Inferior parietal cortex (tissue), 1 donor: ENCODE measurements around the gene CYGB.
"Not testable (repeated sequence)": the region's sequence is repeated elsewhere in the genome, so short reads cannot be mapped to it uniquely, and the experiment has no call there.

Experiments
- DNase-seq: peaks from one replicate; pipeline ENCODE4 v3.0.0-alpha.2; 2016; ENCODE audit errors: extremely low spot score

The CYGB gene

DNA sequence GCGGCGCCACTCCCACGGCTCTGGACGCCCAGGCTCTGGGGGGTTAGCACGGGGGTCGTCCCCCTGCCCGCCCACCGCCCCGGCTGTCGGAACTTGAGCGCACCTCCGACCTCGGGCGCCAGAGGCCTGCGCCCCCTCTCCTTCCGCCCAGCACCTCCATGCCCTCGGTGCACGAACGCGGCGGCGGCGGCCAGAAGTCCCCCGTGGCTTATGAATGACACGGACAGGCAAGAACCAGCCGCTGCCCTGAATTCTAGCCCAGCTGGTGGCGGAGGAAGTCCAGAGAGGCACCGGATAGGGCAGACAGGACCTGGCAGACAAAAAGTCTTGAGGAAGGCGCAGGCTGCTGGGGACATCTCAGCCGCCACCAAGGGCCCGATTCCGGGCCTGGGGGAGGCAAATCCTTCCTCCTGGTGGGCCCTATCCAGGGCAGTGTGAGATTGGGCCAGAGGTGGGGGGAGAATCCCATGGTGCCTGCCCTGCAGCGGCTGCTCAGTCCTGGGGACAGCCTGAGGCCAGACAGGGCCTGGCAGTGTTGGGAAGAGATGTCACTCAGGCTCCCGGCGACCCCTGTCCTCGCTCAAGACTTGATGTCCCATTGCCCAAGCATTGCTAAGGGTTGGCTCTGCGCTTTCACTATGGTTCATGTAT is 897 bp upstream of the CYGB start:
- DNase-seq = no peak

DNA sequence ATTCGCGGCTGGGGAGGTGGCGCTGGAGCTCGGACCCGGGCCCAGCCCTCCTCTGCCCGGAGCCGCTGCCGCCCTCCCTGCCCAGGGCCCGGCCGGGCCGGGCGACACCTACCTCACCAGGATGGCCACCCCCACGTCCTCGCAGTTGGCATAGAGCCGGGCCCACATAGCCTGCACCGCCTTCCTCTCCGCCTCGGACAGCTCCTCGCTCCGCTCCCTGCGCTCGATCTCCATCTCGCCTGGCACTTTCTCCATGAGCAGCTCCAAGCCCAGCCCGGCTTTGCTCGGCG is 276 bp downstream of the CYGB start:
- DNase-seq = no peak

DNA sequence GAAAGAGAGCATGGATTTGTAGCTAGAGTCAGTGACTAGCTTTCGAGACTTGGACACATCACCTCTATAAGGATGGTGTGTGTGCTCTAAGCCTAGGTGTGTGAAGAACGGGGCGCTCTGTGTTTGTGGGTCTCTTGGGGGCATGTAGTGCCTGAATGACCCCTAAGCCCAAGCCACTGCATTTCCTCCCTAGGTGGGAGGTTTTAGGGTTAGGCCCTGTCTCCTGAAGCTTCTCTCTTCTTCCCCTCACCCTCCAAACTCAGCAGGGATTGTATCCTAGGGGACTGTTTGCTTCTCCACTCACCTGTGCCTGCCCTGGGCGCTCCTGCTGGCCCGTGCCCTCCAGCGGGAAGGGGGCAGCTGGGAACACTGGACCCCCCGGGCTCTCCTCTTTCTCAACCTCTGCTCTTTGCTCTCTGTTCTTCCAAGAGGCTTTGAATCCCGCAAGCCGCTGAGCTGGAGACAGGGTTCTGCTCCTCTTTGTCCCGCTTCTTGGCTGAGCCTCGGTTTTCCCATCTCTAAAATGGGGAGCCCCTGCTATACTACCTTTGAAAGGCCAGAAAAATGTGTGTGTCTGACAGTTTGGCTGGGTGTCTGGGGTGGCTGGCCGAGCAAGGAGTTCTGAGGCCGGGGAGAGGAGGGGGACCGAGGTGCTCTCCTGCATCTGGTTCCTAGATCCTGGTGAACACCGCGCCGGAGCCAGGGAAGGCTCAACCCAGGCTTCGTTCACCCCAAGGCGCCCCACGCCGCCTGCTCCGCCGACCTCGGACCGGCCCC is 810 bp downstream of the CYGB start:
- no peak for DNase-seq

DNA sequence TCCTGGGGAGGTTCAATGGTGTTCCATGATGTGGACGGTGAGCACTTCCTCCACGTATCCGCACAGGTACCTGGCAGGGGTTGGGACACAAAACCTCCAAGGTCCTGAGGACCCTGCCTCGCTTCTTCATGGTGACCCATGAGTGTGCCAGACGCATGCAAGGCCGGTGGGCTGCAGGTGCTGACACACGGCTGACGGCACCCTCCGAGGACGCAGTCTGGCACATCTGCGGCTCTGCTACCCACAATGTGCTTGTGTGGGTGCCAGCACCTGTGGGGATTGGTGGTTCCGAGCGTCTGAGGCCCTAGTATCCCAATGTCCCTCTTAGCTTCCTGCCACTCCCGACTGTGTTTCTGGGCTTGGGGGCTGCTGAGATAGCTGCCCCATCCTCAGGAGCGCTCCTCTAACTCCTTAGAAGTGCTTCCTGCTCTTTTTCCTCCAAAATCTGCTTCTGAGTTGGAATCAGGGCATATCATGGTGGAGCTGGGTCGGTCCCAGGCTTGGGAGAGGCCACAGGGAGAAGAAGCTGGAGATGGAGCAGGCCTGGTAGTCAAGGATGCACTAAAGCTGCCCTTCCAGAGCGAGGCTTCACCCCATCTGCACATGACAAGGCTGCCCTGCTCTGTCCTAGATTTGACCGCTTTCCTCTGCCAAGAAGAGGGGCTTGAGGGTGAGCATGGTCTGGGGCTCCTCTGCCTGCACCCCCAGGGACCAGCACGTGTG is 1.6 kb downstream of the CYGB start:
- DNase-seq = no peak

DNA sequence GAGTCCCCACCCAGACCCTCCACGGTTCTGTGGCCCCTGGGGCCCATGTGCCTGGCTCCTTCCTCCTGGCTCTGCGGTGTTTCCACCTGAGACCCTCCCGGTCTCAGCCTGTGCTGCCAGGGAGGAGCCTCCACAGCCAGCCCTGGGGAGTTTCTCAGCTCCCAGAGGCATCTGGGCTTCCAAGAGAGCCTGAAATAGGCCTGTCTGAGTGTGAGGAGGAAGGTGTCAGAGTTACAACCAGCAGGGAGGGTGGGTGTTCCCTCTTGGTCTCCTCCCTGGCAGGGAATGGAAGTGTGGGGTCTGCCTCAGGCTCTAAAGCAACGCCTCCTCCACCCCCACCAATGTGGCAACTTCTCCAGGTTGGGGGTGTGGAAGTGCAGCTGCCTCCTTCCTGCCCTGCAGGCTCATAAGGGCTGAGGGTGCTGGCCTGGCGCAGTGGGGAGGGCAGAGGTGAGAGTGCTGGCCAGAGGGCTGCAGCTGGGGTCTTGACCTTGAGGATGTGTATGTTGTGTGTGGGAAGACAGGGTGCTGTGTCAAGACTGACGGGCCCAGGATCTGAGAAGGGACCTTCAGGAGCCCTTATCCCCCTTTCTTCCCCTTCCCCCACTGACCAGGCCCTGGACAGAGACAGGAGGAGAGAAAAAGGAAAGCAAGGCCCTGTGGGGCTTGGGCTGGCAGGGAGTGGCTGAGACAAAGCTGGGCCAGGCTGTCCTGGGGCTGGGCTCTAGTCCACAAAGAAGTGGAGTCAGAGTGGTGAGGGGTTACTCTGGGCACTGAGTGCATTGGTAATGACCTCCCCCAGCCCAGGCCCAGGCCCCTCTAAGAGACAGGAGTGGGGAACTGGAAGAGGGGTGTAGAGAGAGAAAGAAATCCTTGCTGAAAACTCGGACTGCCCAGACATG is 2.4 kb downstream of the CYGB start:
- DNase-seq = no peak

DNA sequence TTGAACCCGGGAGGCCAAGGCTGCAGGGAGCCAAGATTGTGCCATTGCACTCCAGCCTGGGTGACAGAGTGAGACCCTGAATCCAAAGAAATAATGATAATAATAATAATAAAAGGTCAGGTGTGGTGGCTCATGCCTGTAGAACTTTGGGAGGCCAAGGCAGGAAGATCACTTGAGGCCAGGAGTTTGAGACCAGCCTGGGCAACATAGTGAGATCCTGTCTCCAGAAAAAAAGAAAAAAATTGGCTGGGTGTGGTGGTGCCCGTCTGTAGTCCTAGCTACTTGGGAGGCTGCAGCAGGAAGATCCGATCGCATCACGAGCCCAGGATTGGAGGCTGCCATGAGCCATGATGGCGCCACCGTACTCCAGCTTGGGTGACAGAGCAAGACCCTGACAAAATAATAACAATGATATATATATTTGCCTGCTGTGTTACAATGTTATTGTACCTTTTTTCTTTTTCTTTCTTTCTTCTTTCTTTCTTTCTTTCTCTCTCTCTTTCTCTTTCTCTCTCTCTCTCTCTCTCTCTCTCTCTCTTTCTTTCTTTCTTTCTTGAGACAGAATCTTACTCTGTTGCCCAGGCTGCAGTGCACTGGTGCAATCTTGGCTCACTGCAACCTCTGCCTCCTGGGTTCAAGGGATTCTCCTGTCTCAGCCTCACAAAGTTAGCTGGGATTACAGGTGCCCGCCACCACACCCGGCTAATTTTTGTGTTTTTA is 3.7 kb downstream of the CYGB start:
- DNase-seq = not testable (repeated sequence)

DNA sequence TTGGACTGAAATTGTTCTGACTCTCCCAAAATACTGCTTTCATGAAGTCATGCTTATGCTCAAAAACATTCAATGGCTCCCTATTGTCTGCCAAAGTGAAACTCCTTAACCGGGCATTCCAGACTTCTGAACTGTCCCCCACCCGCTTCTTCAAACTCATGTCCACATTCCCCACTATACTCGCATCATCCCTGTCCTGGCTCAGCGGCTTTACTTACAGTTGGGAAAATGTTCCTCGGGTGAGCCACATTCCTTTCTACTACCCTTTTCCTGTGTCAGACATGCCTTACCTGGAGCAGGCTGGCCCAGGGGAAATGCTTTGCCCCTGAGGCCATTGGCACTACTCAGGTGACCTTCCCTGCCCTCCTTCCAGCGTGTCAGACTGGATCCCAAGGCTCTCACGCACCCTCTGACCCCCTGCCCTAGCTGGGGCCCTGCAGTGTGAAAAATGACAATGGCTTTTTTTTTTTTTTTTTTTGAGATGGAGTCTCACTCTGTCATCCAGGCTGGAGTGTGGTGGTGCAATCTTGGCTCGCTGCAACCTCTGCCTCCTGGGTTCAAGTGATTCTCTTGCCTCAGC is 5.3 kb downstream of the CYGB start:
- no peak for DNase-seq

DNA sequence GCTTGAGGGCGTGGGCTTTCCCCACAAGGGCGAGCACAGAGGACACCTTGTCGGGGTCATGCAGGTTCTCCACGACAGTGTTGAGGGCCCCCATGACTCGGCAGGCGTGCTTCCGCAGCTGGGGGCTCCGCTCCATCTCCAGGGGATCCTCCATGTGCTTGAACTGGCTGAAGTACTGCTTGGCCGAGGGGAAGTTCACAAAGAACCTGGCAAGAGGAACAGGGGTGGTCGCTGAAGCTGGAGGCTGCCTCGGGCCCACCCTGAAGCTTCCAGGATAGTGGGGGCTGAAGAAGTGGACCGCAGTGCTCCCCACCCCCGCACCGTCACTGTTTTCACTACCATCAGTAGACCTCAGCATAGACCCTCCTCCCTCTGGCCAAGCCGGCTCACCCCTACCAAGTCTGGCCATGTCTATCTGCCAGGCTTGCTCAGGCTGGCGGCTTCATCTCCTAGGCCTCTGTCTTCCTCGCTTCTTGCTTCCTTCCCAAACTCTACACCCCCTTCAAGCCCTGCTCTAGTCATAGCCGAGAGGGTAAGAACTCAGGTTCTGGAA is 5.9 kb downstream of the CYGB start:
- no peak for DNase-seq

DNA sequence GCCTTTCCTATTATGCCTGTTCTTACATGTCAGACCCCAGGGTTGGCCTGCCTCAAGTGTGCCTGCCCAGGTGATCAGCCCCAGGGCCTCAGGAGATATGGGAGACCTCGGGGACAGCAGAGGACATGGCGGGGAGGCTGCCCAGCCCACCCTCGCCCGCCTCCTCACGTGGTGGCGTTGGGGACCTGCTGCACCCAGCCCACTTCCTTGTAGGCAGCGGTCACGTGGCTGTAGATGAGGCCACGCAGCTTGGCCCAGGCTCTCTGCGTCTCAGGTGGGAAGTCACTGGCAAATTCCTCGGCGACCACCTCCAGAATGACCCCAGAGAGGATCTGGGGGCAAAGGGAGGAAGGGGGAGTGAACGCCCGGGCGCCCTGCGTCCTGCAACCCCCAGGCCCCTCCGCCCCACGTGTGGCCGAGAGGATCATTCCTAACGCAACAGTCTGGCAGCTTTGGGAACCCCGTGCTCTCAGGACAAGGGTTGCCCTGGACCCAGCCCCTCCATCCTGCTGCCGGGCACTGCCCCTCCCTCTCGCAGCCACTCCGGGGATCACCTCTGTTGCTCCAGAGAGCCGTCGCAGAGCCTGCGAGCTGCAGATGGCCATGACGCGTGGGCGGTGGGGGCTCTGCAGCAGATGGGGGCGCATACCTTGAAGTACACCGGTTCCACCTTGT is 6.6 kb downstream of the CYGB start:
- no peak for DNase-seq

DNA sequence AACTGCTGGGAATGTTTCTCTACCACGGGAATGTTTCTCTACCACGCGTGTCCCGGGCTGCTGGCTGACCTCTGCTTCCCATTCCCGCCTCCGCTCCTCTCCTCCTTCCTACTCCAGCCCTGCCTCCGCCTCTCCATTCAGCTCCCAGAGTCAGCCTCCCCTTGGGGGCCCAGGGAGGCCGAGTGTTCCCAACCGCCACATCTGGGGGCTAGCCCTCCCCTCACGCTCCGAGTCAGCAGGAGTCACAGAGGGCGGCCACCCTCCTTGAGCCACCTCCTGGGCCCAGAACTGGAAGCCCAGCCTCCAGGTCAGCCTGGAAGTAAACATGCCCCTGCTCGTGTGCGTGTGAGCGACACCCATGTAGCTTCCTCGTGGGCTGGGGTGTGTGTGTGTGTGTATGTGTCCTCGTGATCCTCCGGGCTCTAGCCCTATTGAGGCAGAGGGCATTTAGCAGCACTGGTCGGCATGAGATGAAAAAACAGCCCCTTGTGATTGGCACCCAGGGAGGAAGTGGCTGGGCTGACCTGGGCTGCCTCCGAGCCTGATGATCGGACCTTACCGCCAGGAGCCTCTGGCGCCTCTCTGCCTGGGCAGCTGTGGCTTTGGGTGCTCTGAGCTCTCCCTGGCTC is 7.3 kb downstream of the CYGB start:
- no peak for DNase-seq

DNA sequence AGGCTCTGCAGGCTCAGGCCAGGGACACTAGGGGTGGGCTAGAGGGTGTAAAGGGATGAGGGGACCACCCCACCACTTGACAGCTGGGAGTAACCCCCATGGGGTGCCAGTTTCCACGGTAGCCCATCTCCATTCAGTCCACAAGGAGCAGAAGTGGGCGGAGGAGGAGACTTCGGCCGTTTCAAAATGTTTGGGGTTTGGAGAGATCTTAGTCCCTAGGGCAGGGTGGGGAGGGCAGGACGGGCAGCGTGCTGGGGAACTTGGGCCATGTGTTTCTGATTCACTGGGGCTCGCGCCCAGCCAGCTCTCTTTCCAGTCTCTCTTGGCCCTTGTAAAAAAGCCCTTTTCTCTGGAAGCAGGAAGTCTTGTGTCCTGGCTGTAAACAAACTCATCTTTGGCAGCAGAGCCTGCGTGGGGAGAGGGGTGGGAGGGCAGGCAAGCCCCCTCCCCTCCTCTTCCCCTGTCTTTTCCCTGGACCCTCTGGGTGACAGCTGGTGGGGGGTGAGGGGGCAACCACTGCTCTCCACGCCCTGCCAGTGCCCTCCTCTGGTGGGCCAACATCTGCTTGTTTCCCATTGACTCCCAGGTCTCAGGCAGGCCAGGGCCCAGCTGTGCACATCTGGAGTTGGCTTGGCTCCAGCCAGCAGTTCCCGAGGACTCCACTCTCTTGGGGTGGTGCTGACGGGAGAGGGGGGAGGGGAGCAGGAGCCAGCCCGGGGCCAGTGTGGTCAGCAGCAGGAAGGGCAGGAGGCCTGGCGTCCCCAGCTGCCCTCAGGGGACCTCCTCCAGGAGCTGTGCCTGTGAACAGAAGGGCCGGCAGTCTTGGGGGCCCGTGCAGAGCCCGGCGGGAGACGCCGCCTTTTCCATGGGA is 8.1 kb downstream of the CYGB start:
- no peak for DNase-seq

DNA sequence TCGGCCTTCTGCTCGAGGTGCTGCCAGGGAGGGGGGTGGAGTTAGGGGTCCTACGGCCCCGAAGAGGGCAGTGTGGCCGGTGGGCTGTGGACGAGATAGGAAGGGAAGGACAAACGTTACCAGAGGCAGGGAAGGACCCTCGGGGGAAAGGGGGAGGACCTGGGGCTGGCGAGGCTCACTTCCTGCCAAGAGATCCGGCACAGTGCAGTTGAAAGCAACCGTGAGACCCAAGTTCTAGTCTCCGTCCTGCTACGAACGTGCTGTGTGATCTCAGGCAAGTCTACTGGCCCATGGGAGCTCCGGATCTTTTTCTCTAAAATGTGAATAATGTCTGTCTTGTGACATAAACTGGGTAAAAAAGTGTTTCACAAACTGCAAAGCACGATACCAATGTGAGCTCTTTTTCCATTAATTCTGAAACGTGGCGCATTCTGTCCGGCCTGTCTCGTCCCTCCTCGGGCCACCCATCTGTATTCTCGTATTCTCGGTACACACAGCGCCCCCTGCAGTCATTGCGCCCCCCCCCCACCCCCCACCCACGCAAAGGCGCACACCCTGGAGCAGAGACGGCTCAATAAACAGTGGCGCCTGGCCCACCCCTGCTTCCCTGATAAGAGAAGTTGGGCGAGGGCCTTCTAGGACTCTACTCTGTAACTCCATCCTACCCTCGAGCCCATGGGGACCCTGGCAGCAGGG is 8.8 kb downstream of the CYGB start:
- DNase-seq = no peak

DNA sequence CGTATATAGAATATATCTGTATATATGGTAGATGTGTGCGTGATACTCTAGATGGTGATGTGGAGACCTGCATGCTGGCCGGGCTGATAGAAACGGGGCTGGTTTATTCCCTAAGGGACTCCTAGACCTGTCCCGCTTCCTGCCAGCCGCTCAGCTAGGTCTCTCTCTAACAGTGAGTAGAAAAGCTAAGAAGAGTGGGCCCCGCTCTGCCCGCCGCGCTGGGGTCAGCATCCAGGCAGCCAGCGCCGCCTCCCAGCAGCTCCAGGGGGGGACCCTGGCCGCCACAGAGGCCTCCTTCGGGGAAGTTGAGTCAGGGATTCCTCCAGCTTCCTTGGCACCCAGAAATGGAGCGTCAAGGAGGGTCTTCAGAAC is 9.4 kb downstream of the CYGB start:
- DNase-seq = no peak

DNA sequence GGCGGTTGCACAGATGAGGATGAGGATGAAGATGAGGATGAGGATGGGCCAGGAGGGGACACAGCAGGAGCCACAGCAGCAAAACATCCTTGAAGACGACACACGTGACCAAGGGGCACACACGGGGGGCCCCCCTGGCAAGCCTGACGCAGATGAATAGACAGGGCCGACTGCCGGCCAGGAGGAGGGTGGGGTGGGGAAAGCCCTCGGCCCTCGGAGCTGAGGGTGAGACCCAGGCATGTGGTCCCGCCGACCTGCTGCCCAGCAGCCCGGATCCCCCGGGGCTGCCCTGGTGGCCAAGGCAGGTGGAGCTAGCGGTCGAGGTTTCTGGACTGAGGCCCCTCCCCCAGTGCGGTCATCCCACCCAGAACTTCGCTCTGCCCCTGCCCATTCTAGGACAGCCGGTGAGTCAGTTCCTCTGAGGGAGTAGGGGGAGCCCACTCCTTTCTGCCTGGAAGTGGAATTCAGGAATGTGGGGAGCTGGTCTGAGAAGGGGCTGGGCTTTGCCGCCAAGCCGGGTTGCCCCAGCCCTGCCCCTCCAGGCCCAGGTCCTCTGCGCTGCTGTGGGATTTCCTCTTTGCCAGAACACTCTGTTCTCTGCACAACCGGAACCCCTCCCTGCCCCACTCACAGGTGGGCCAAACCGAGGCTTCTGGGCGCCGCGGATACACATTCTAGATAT is 9.9 kb downstream of the CYGB start:
- no peak for DNase-seq

DNA sequence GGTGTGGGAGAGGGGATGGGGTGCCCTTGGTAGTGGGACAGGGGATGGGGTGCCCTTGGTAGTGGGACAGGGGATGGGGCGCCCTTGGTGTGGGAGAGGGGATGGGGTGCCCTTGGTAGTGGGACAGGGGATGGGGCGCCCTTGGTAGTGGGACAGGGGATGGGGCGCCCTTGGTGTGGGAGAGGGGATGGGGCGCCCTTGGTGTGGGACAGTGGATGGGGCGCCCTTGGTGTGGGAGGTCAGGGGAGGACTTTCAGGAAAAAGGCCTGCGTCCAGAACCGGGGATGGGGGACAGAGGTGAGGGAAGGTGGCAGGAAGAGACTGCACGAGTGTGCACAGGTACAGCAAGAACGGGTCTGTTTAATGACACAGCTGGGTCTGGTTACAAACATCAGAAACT is 10.5 kb downstream of the CYGB start:
- DNase-seq = not testable (repeated sequence)

DNA sequence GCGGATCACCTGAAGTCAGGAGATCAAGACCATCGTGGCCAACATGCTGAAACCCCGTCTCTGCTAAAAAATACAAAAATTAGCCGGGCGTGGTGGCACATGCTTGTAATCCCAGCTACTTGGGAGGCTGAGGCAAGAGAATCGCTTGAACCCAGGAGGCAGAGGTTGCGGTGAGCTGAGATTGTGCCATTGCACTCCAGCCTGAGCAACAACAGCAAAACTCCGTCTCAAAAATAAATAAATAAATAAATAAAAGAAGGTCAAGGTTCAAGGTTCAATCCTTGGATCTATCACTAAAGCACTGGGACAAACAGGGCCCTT is 12.0 kb downstream of the CYGB start:
- DNase-seq = not testable (repeated sequence)

DNA sequence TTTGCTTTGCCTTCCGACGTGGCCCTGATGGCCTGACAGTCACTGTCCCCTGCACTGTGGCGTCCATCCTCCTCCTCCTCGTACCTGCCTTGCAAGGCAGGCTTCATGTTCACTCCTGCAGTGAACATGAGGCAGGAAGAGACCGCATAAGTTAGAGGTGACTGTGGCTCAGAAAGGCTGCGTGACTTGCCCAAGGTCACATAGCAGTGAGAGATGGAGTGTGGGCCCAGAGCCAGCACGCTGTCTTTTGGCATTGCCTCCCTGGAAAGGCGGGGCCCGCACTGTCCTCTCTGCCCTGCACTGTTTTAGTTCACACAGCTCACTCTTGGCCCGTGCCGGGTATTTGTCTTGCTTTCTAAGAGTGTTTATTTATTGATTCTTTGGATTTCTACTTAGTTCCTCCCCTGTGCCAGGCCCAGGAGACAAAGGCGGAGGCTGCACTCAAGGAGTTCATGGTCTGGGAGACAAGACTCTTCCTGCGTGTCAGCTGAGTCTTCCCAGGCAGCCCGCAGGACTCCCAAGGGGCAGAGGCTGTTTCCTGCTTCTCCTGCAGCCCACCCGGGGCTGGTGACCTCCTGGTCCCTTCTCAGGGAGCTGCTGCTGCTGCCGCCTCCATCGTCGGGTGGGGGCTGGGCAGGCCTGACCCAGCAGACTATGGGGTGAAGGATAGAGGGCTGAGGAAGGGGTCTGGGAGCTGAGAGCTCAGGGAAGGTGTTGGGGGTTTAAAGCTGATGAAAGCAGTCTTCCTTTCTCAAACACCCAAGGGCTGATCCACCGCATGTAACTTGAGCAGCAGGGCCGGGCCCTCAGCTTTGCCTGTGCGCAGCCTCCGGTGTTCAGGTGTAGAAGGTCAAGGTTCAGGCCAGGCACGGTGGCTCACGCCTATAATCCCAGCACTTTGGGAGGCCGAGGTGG is 12.7 kb downstream of the CYGB start:
- DNase-seq = no peak
